Neural cell (in vitro differentiated cells): ENCODE data around the gene BICC1.

ENCODE experiments used
- CTCF ChIP-seq: fragments of 450-650 bp; IDR thresholded peaks from 2 replicates; pipeline ENCODE4 v1.5.1; 2014; ENCODE audit warnings: antibody characterized with exemption, mild to moderate bottlenecking, moderate library complexity; ENCODE audit not compliant: poor library complexity, severe bottlenecking
- MXI1 ChIP-seq: fragments of 450-650 bp; conservative IDR thresholded peaks from 2 replicates; pipeline ENCODE4 v1.6.1; 2014; ENCODE audit warnings: antibody characterized with exemption, mild to moderate bottlenecking; ENCODE audit not compliant: poor library complexity, severe bottlenecking
- POLR2AphosphoS5 ChIP-seq: IDR thresholded peaks from 2 replicates; pipeline ENCODE4 v1.6.1; 2012
- TAF1 ChIP-seq: IDR thresholded peaks from 2 replicates; pipeline ENCODE4 v1.6.1; 2012; ENCODE audit warnings: low read depth

- TF ChIP-seq TAF1 (no peak), CTCF (no peak), MXI1 (no peak), POLR2AphosphoS5 (no peak)
Observed at GRCh38 chr10:58806970-58807628, 294.4 kb downstream of the BICC1 start.
